Right forelimb (tissue), 1 donor: ENCODE data around the gene GLIS1.

ENCODE experiments used
- DNase-seq: peaks from one replicate; pipeline ENCODE4 v3.0.0-alpha.2; 2018

The GLIS1 gene

GRCh38 chr1:53633073-53633704 lies 105.8 kb downstream of the GLIS1 start:
- DNase-seq: peak; percentile 36

GRCh38 chr1:53631622-53632310 lies 107.2 kb downstream of the GLIS1 start:
- no peak for DNase-seq

GRCh38 chr1:53629101-53629691 lies 109.8 kb downstream of the GLIS1 start:
- no peak for DNase-seq

- no peak for DNase-seq
These were observed 110.5 kb downstream of the GLIS1 start for GRCh38 chr1:53628286-53628955.

GRCh38 chr1:53627666-53628065 lies 111.3 kb downstream of the GLIS1 start:
- no peak for DNase-seq

GRCh38 chr1:53627031-53627430 lies 111.9 kb downstream of the GLIS1 start:
- no peak for DNase-seq

GRCh38 chr1:53626616-53627015 lies 112.3 kb downstream of the GLIS1 start:
- DNase-seq: no peak

GRCh38 chr1:53625766-53626520 lies 113.0 kb downstream of the GLIS1 start:
- peak; percentile 40 for DNase-seq

GRCh38 chr1:53625049-53625448 lies 113.9 kb downstream of the GLIS1 start:
- no peak for DNase-seq

GRCh38 chr1:53622531-53622930 lies 116.4 kb downstream of the GLIS1 start:
- DNase-seq: no peak

- DNase-seq: no peak
These were observed 117.8 kb downstream of the GLIS1 start for GRCh38 chr1:53621144-53621543.

- peak; percentile 39 for DNase-seq
These were observed 118.7 kb downstream of the GLIS1 start for GRCh38 chr1:53620061-53620855.

- DNase-seq: no peak
These were observed 119.5 kb downstream of the GLIS1 start for GRCh38 chr1:53619367-53620060.

- DNase-seq: no peak
These were observed 120.2 kb downstream of the GLIS1 start for GRCh38 chr1:53618500-53619366.

- DNase-seq: no peak
These were observed 121.0 kb downstream of the GLIS1 start for GRCh38 chr1:53617851-53618499.

GRCh38 chr1:53617382-53617781 lies 121.6 kb downstream of the GLIS1 start:
- no peak for DNase-seq

- no peak for DNase-seq
These were observed 122.0 kb downstream of the GLIS1 start for GRCh38 chr1:53616927-53617326.

- DNase-seq: no peak
These were observed 122.5 kb downstream of the GLIS1 start for GRCh38 chr1:53616511-53616910.

- DNase-seq: no peak
These were observed 123.9 kb downstream of the GLIS1 start for GRCh38 chr1:53615101-53615500.
